Fibroblast of pulmonary artery (primary cell): ENCODE results near the gene HAPLN1.

Experiments
- DNase-seq: peaks from one replicate; pipeline ENCODE4 v3.0.0-alpha.2; 2010; ENCODE audit warnings: low read depth
- H3K4me3 ChIP-seq: replicated peaks from 2 replicates; pipeline ENCODE4 v1.5.1; 2011; ENCODE audit warnings: low read depth, mild to moderate bottlenecking, control low read depth, low read length, moderate library complexity
- CTCF ChIP-seq: IDR thresholded peaks from 2 replicates; pipeline ENCODE4 v1.5.1; 2011; ENCODE audit warnings: mild to moderate bottlenecking, control low read depth, low read length, inconsistent platforms; ENCODE audit errors: missing control alignments

The HAPLN1 gene

DNA sequence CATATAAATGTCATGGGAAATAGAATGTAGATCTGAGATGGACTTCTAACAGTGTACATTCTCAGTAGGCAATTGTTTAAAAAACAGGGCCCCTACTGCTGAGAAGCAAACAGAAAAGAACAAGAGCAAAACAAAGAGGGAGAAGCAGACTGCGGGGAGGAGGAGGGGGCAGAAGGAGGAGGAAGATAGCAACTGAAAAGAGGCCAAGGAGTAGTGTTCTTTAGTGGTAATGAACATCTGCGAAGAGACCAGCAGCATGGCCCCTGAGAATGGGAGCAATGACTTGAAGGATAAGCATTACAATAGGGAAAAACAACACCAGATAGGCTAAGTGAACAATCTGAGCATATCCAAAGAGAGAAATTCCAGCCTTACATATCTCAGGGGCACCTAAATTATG, 36.8 kb downstream of the HAPLN1 start:
- TF ChIP-seq CTCF = no peak
- H3K4me3 ChIP-seq = no peak overlapping the region
- DNase-seq = no peak

DNA sequence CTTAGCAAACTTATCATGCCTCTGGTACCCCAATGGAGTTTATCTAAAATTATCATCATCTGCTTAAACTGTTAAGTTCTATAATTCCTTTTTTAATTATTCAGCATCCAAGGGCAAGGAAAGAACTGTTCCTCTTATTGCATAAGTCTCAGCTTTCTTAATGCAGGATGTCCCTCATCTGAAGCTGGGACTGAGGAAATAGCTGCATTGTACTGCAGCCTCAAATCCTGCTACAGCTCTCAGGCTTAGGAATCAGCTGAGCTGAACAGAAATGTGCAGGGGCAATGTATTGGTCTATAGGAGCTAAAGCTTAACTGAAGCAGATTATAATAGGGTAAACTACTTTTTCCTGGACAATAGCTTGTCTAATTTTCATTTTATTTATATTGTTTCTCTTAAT, 48.0 kb downstream of the HAPLN1 start:
- H3K4me3 ChIP-seq = no peak overlapping the region
- DNase-seq = peak; percentile 12
- no peak for TF ChIP-seq CTCF

GRCh38 chr5:83672158-83672557, 48.5 kb downstream of the HAPLN1 start:
- no peak for TF ChIP-seq CTCF
- H3K4me3 ChIP-seq = no peak overlapping the region
- DNase-seq = no peak

GRCh38 chr5:83665631-83666030, 55.0 kb downstream of the HAPLN1 start:
- TF ChIP-seq CTCF = no peak
- H3K4me3 ChIP-seq = no peak overlapping the region
- DNase-seq = no peak

DNA sequence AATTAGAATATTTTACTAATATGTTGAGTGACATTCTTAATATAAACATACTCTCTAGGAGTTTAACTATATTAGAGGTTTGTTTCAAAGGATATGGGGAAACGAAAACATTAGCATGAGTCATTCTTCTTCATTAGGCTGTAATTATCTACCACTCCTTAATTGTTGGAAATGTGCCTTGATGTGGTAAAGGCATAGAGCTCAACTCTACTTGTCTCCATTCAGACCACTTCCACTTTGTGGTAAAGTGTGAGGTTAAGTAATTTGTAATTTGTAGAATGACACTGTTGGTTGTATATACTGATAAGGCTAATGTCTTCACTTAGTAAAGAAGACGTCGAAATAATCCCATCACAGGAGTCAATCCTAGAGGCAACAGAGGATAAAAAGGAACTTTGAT, 58.1 kb downstream of the HAPLN1 start:
- DNase-seq = no peak
- no peak for TF ChIP-seq CTCF
- no peak overlapping the region for H3K4me3 ChIP-seq

GRCh38 chr5:83657807-83658525, 62.7 kb downstream of the HAPLN1 start:
- no peak overlapping the region for H3K4me3 ChIP-seq
- no peak for TF ChIP-seq CTCF
- DNase-seq = no peak

DNA sequence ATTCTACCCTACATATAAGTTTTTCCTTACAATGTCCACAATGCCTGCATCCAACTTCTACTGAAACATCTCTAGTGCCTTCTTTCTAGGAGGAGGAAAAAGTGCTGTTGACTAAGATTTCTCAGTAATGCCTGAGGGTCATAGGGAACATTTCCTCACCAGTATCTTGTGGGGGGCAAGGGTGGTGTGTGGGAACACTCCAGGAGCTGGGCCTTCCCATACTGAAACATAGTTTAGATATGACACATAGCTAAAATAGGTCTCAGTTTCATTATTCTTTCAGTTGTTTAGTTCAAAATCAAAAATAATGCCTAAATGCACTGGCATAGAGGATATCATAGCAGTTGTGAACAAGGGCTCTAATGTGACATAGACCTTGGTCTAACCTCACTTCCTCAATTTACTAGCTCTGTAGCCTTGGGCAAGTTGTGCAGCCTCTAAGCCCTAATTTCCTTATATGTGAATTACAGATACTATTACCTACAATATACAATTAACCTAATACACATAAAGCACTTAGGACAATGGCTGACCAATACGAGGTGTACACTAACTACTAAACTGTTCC, 66.1 kb downstream of the HAPLN1 start:
- TF ChIP-seq CTCF = no peak
- H3K4me3 ChIP-seq = no peak overlapping the region
- DNase-seq = no peak
